ENCODE data around the gene BCS1L. TPM values are rescaled to one million over a fixed set of nuclear protein-coding genes. Genes with fewer than 3 reads are reported as not detected.

BCS1L gene
- total RNA-seq = 10 to 100 TPM; 20.1 to 30.9 (median 20.5) TPM
- 33.6 TPM for total RNA-seq (2013)

- H3K4me1 Mint-ChIP-seq = peaks cover 27 to 42% of the 10 kb centered on the region in 2 donors
- peak; percentile 93 to 97 (median 95) for ATAC-seq
- intact Hi-C loops (cut with micrococcal nuclease) = loop anchor here (1.0 to 5.0 kb wide), 3 partner anchors 13 to 728 kb away; partner anchors contain the start of genes DNPEP, RNF25, STK36 and TTLL4
These were observed at the start of gene BCS1L, which contains the start of gene ZNF142 for GRCh38 chr2:218659258-218659987. TSS of gene BCS1L (plus strand) at chr2:218659683. CDS start at chr2:218660988, 1,305 bp downstream. TSS of gene ZNF142 (minus strand) at chr2:218659623. CDS start at chr2:218656429, 3,194 bp downstream.

GRCh38 chr2:218615868-218616315 is 43.6 kb upstream of the BCS1L start:
- Mint-ChIP-seq H3K4me3 (no peak overlapping the region), H3K4me1 (no peaks in the 10 kb centered on the region), H3K36me3 (no peaks in the 10 kb centered on the region), H3K27me3 (ENCODE audit: low read depth in 2 of 2) (no peaks in the 10 kb centered on the region), H3K27ac (no peak overlapping the region), H3K9me3 (no peaks in the 10 kb centered on the region)
- H3K4me1 ChIP-seq (ENCODE audit: control insufficient read depth, insufficient read depth, low read length) = no peaks in the 10 kb centered on the region
- ATAC-seq (no peak), DNase-seq (no peak)
- H3K4me3 ChIP-seq (ENCODE audit: low read length) = no peak overlapping the region
- H3K9me3 ChIP-seq (ENCODE audit: control insufficient read depth, insufficient read depth, low read length) = no peaks in the 10 kb centered on the region
- no peaks in the 10 kb centered on the region for H3K27me3 ChIP-seq (ENCODE audit: control insufficient read depth, insufficient read depth, low read length)
- no peak overlapping the region for H3K27ac ChIP-seq (ENCODE audit: low read length)
- 96% methylated on average over 6 of the region's 6 CpGs for WGBS (ENCODE audit: insufficient coverage)
- TF ChIP-seq CTCF (IDR thresholded peaks at IDR 0.05) = no peak
- H3K36me3 ChIP-seq (ENCODE audit: control insufficient read depth, insufficient read depth, low read length) = no peaks in the 10 kb centered on the region
- intact Hi-C loops (cut with micrococcal nuclease) = no loop called here

More at GRCh38 chr2:218659258-218659987, at the start of gene BCS1L, which contains the start of gene ZNF142:
- Mint-ChIP-seq H3K9me3 (no peaks in the 10 kb centered on the region), H3K27ac (peak within 1 kb of the TSS; percentile 83 to 93), H3K27me3 (ENCODE audit: low read depth in 2 of 2) (no peaks in the 10 kb centered on the region), H3K4me3 (peak within 1 kb of the TSS; percentile 99), H3K36me3 (no peaks in the 10 kb centered on the region)
- Histone ChIP-seq H3K36me3 (ENCODE audit: control insufficient read depth, insufficient read depth, low read length) (peaks cover 40% of the 10 kb centered on the region), H3K4me1 (ENCODE audit: control insufficient read depth, insufficient read depth, low read length) (peaks cover 17% of the 10 kb centered on the region), H3K9me3 (ENCODE audit: control insufficient read depth, insufficient read depth, low read length) (no peaks in the 10 kb centered on the region), H3K27ac (ENCODE audit: low read length) (peak within 1 kb of the TSS; percentile 68), H3K27me3 (ENCODE audit: control insufficient read depth, insufficient read depth, low read length) (no peaks in the 10 kb centered on the region), H3K4me3 (ENCODE audit: low read length) (peak within 1 kb of the TSS; percentile 97)
- WGBS (ENCODE audit: insufficient coverage) = under 1% methylated on average over 47 of the region's 49 CpGs
- no peak for TF ChIP-seq CTCF (IDR thresholded peaks at IDR 0.05)
- DNase-seq = peak; percentile 74 to 93

- no peaks in the 10 kb centered on the region for H3K9me3 ChIP-seq (ENCODE audit: control insufficient read depth, insufficient read depth, low read length)
- no peak for TF ChIP-seq CTCF (IDR thresholded peaks at IDR 0.05)
- H3K36me3 ChIP-seq (ENCODE audit: control insufficient read depth, insufficient read depth, low read length) = no peaks in the 10 kb centered on the region
- H3K36me3 Mint-ChIP-seq = no peaks in the 10 kb centered on the region
- ATAC-seq (no peak), DNase-seq (no peak)
- no peaks in the 10 kb centered on the region for H3K9me3 Mint-ChIP-seq
- H3K27ac Mint-ChIP-seq = no peak overlapping the region
- H3K4me1 Mint-ChIP-seq = no peaks in the 10 kb centered on the region
- no peak overlapping the region for H3K4me3 Mint-ChIP-seq
- H3K27me3 ChIP-seq (ENCODE audit: control insufficient read depth, insufficient read depth, low read length) = no peaks in the 10 kb centered on the region
- H3K4me1 ChIP-seq (ENCODE audit: control insufficient read depth, insufficient read depth, low read length) = no peaks in the 10 kb centered on the region
- intact Hi-C loops (cut with micrococcal nuclease) = no loop called here
- H3K27ac ChIP-seq (ENCODE audit: low read length) = no peak overlapping the region
- WGBS (ENCODE audit: insufficient coverage) = 95% methylated on average over 9 of the region's 9 CpGs
- H3K27me3 Mint-ChIP-seq (ENCODE audit: low read depth in 2 of 2) = no peaks in the 10 kb centered on the region
- no peak overlapping the region for H3K4me3 ChIP-seq (ENCODE audit: low read length)
These were observed 41.2 kb upstream of the BCS1L start for GRCh38 chr2:218618102-218618860.
